GM23338 (cell line): ENCODE results near the gene CHRNA4.

Experiments used
- CREB1 ChIP-seq: fragments of 250-450 bp; sonication (Bioruptor Pico); IDR thresholded peaks from 2 replicates; pipeline ENCODE4 v1.5.0; 2020; ENCODE audit warnings: low read depth, mild to moderate bottlenecking, moderate library complexity
- ETS1 ChIP-seq: IDR thresholded peaks from 2 replicates; pipeline ENCODE4 v1.6.1; 2016; ENCODE audit warnings: antibody characterized with exemption
- EZH2 ChIP-seq: fragments of 200-600 bp; sonication (generic); IDR thresholded peaks from one replicate; pipeline ENCODE4 v1.8.0; 2017; ENCODE audit warnings: antibody characterized with exemption, mild to moderate bottlenecking, low read depth; ENCODE audit not compliant: unreplicated experiment
- EZH2phosphoT487 ChIP-seq: fragments of 200-600 bp; sonication (generic); IDR thresholded peaks from one replicate; pipeline ENCODE4 v1.8.1; 2018; ENCODE audit warnings: antibody characterized with exemption; ENCODE audit not compliant: unreplicated experiment
- JUNB ChIP-seq: IDR thresholded peaks from one replicate; pipeline ENCODE4 v1.6.1; 2016; ENCODE audit warnings: antibody characterized with exemption; ENCODE audit not compliant: unreplicated experiment
- NANOG ChIP-seq: IDR thresholded peaks from 2 replicates; pipeline ENCODE4 v1.6.1; 2016; ENCODE audit warnings: antibody characterized with exemption, borderline replicate concordance
- POLR2AphosphoS5 ChIP-seq: IDR thresholded peaks from 2 replicates; pipeline ENCODE4 v1.6.1; 2016; ENCODE audit warnings: antibody characterized with exemption, low read depth
- REST ChIP-seq: IDR thresholded peaks from one replicate; pipeline ENCODE4 v1.6.1; 2018; ENCODE audit warnings: antibody characterized with exemption; ENCODE audit not compliant: unreplicated experiment
- STAT1 ChIP-seq: IDR thresholded peaks from one replicate; pipeline ENCODE4 v1.6.1; 2016; ENCODE audit warnings: antibody characterized with exemption; ENCODE audit not compliant: unreplicated experiment
- ZNF114 ChIP-seq: fragments of 250-450 bp; sonication (Bioruptor Pico); IDR thresholded peaks from 2 replicates; pipeline ENCODE4 v1.5.0; 2020; ENCODE audit warnings: mild to moderate bottlenecking, moderate library complexity
- TF ChIP-seq, protein P1 (sequence below), 2 experiments: fragments of 200-600 bp in 1 of 2; sonication (generic) in 1 of 2; conservative IDR thresholded peaks; 2 replicates each; pipeline versions ENCODE4 v1.5.1 to v1.6.1; 2016 to 2017; ENCODE audit warnings: antibody characterized with exemption in 2 of 2, low read depth in 2 of 2, mild to moderate bottlenecking in 2 of 2, moderate library complexity in 1 of 2

DNA sequence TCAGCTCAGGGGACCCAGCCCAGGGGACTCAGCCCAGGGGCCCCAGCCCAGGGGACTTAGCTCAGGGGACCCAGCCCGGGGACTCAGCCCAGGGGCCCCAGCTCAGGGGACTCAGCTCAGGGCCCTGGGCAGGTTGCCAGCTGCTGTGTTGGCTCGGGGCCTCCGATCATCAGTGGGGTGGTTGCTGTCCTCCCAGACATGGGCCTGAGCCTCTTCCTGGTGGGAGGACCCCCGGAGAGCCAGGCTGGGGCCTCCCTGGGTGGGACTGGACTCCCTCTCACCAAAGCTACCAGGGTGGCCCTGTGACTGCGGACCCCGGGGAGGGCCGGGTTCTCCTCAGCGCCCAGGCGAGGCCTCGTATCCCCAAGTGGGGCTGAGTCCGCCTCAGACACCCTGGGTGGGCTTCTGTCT is 63.8 kb downstream of the CHRNA4 start:
- TF ChIP-seq, protein P1, sequence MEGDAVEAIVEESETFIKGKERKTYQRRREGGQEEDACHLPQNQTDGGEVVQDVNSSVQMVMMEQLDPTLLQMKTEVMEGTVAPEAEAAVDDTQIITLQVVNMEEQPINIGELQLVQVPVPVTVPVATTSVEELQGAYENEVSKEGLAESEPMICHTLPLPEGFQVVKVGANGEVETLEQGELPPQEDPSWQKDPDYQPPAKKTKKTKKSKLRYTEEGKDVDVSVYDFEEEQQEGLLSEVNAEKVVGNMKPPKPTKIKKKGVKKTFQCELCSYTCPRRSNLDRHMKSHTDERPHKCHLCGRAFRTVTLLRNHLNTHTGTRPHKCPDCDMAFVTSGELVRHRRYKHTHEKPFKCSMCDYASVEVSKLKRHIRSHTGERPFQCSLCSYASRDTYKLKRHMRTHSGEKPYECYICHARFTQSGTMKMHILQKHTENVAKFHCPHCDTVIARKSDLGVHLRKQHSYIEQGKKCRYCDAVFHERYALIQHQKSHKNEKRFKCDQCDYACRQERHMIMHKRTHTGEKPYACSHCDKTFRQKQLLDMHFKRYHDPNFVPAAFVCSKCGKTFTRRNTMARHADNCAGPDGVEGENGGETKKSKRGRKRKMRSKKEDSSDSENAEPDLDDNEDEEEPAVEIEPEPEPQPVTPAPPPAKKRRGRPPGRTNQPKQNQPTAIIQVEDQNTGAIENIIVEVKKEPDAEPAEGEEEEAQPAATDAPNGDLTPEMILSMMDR (conservative IDR thresholded peaks at IDR 0.05; ENCODE audit: low read depth in 2 of 2), result no peak
- no peak for TF ChIP-seq EZH2phosphoT487
- TF ChIP-seq EZH2, result no peak
- no peak for TF ChIP-seq NANOG
- no peak for TF ChIP-seq JUNB
- TF ChIP-seq POLR2AphosphoS5, result no peak
- no peak for TF ChIP-seq REST
- TF ChIP-seq ZNF114 (CRISPR knock-in tag), result no peak
- TF ChIP-seq ETS1, result no peak
- TF ChIP-seq CREB1 (CRISPR knock-in tag), result no peak
- no peak for TF ChIP-seq STAT1
